Central memory CD4-positive, alpha-beta T cell (primary cell): ENCODE data around the gene ANTKMT.

Experiments used
- DNase-seq: peaks from one replicate; pipeline ENCODE4 v3.0.0; 2022
- total RNA-seq, 3 experiments: gene quantifications; one replicate each; lab custom pipeline; 2026; lab: John Stamatoyannopoulos, UW

ANTKMT gene
- 4.7 to 15.9 (median 5.2) reads per million in 3 experiments for total RNA-seq

GRCh38 chr16:720990-721764, at the start of gene ANTKMT:
Gene ANTKMT, plus strand, starts transcription at chr16:721146. Its CDS starts 129 bp downstream, at chr16:721275.
- peak; percentile 74 for DNase-seq

GRCh38 chr16:671353-672131, 49.4 kb upstream of the ANTKMT start:
- DNase-seq = no peak

GRCh38 chr16:672371-672770, 48.6 kb upstream of the ANTKMT start:
- DNase-seq = no peak

GRCh38 chr16:672851-673250, 48.1 kb upstream of the ANTKMT start:
- no peak for DNase-seq

- no peak for DNase-seq
Observed at GRCh38 chr16:673399-673991, 47.5 kb upstream of the ANTKMT start.

- DNase-seq = no peak
Observed at GRCh38 chr16:674214-674881, 46.6 kb upstream of the ANTKMT start.

- DNase-seq = no peak
Observed at GRCh38 chr16:674968-675883, 45.7 kb upstream of the ANTKMT start, which contains the start of gene RHBDL1. Gene RHBDL1, plus strand, starts transcription at chr16:675671. Its CDS starts 120 bp downstream, at chr16:675791.

- DNase-seq = no peak
Observed at GRCh38 chr16:675884-676564, 44.9 kb upstream of the ANTKMT start.

GRCh38 chr16:676565-676902, 44.4 kb upstream of the ANTKMT start:
- DNase-seq = no peak

GRCh38 chr16:676913-677312, 44.0 kb upstream of the ANTKMT start:
- peak; percentile 67 for DNase-seq

GRCh38 chr16:677316-678190, 43.4 kb upstream of the ANTKMT start:
- no peak for DNase-seq

GRCh38 chr16:678209-678857, 42.6 kb upstream of the ANTKMT start:
- no peak for DNase-seq

- peak; percentile 33 for DNase-seq
Observed at GRCh38 chr16:678858-679813, 41.8 kb upstream of the ANTKMT start.

GRCh38 chr16:679814-680624, 40.9 kb upstream of the ANTKMT start, which contains the start of gene STUB1:
Gene STUB1, plus strand, starts transcription at chr16:680410. Its CDS starts 116 bp downstream, at chr16:680526.
- DNase-seq = peak; percentile 78

GRCh38 chr16:680625-680945, 40.4 kb upstream of the ANTKMT start:
- no peak for DNase-seq

- no peak for DNase-seq
Observed at GRCh38 chr16:680967-681745, 39.8 kb upstream of the ANTKMT start.
